Stomach (tissue), 4 donors: ENCODE data around the gene STK35.

ENCODE experiments used
- CTCF ChIP-seq, 7 experiments: fragments of 450-650 bp in 4 of 7; fragments of 200-600 bp in 3 of 7; sonication (generic) in 3 of 7; IDR thresholded peaks; one replicate each; pipeline ENCODE4 v1.5.1; 2016 to 2019; ENCODE audit warnings: antibody characterized with exemption in 7 of 7, control low read depth in 2 of 7, mild to moderate bottlenecking in 1 of 7
- EP300 ChIP-seq: sonication (generic); formaldehyde crosslinking; IDR thresholded peaks from one replicate; pipeline ENCODE4 v1.6.1; 2017; ENCODE audit warnings: antibody characterized with exemption
- POLR2A ChIP-seq, 4 donors: fragments of 450-650 bp; IDR thresholded peaks; one replicate each; pipeline ENCODE4 v1.6.1; 2016; ENCODE audit warnings: antibody characterized with exemption in 4 of 4, control low read depth in 2 of 4, mild to moderate bottlenecking in 1 of 4, moderate library complexity in 1 of 4
- POLR2AphosphoS5 ChIP-seq, 3 donors: sonication (generic); formaldehyde crosslinking; IDR thresholded peaks; one replicate each; pipeline ENCODE4 v1.6.1; 2016; ENCODE audit warnings: antibody characterized with exemption in 3 of 3

GRCh38 chr20:2128542-2128941 lies 26.9 kb downstream of the STK35 start:
- TF ChIP-seq CTCF (IDR thresholded peaks at IDR 0.05) (no peak), POLR2A (IDR thresholded peaks at IDR 0.05) (no peak), EP300 (no peak), POLR2AphosphoS5 (IDR thresholded peaks at IDR 0.05) (no peak)
